Loucy (cell line): ENCODE data around the gene GBGT1.

Experiments
- EZH2phosphoT487 ChIP-seq: fragments of 200-600 bp; IDR thresholded peaks from 2 replicates; pipeline ENCODE4 v1.6.1; 2018; ENCODE audit warnings: antibody characterized with exemption, mild to moderate bottlenecking, moderate library complexity, borderline replicate concordance
- TF ChIP-seq, protein P1 (sequence below): fragments of 200-600 bp; sonication (generic); conservative IDR thresholded peaks from 2 replicates; pipeline ENCODE4 v1.5.1; 2014; ENCODE audit warnings: mild to moderate bottlenecking, antibody characterized with exemption, low read length

DNA sequence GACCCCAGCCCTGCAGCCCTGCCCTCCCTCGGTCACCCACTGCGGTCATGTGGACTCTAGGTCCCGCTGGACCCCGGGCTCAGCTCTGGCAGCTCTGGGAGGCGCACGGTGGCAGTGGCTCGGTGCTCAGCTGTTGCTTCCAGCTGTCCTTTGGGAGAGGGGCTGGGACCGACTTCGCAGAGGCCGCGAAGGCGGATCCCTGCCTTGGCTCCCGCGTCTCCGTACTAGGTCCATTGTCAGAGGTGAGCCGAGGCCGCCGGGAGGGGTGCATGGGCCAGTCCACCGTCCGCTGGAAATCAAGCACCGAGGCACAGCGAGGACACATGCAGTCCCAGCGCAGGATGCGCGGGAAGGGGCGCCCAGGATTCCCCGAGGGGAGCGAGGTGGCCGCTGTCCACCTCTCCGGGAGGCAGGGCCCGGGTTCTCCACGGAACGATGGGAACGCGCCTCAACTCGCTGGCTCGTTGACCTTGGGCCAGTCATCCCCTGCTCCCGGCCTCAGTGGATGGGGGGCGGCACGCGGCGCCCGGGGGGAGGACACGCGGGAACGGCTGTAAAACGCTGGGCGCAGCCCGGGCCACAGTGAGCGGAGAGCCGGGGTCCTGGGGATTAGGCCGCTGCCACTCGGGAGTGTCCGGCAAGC lies 732 bp downstream of the GBGT1 start:
- TF ChIP-seq, protein P1, sequence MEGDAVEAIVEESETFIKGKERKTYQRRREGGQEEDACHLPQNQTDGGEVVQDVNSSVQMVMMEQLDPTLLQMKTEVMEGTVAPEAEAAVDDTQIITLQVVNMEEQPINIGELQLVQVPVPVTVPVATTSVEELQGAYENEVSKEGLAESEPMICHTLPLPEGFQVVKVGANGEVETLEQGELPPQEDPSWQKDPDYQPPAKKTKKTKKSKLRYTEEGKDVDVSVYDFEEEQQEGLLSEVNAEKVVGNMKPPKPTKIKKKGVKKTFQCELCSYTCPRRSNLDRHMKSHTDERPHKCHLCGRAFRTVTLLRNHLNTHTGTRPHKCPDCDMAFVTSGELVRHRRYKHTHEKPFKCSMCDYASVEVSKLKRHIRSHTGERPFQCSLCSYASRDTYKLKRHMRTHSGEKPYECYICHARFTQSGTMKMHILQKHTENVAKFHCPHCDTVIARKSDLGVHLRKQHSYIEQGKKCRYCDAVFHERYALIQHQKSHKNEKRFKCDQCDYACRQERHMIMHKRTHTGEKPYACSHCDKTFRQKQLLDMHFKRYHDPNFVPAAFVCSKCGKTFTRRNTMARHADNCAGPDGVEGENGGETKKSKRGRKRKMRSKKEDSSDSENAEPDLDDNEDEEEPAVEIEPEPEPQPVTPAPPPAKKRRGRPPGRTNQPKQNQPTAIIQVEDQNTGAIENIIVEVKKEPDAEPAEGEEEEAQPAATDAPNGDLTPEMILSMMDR, result no peak
- no peak for TF ChIP-seq EZH2phosphoT487
